Measurements from ENCODE around the gene AMBRA1. TPM values are rescaled to one million over a fixed set of nuclear protein-coding genes. Genes with fewer than 3 reads are reported as not detected.

AMBRA1 gene
- polyA plus RNA-seq, 10 donors, result 10.4 to 14.6 (median 11.8) TPM

DNA sequence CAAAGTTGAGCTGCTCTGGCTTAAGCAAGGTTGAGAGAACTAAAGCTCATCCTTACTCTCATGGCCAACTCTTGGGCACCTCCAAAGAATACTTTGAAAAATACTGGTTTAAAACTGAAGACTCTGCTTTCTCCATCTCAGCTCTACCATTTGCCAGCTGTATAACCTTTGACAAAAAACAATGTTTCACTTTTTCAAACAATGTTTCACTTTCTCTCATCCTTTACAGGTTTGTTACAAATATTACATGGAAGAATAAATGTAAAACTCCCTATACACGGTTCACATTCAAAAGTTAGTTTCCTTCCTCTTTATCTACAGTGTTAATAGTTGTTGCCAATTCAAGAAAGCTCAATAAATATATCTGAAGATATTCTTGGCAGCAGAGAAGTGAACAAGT is 19.2 kb downstream of the AMBRA1 start:
- no peak for DNase-seq

DNA sequence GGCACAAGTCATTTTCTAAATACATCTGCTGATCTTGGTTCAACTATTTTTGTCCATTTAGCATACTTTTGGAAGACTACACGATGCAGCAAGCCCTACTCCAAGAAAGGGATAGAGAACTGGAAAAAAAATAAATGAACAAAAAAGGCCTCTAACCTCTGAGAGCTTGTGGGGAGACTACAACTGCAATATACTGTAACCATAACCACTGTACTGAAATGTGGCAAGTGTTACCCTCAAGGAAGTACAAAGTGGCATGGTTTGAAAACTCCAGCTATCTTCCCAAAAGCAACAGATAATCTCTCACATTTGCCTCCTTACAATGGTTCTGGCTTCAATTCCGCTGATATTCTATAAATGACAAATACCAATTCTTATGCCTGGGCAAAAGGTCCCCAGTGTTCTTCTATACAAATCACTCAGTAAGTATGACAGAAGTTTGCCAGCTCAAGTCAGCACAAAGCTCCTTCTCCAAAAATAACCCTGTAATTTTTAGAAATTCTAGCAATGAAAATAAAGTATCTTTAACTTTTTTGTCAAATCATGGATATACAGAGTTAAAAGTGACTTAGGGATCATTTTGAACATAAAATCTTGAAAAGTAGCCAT is 22.9 kb downstream of the AMBRA1 start:
- no peak for DNase-seq

DNA sequence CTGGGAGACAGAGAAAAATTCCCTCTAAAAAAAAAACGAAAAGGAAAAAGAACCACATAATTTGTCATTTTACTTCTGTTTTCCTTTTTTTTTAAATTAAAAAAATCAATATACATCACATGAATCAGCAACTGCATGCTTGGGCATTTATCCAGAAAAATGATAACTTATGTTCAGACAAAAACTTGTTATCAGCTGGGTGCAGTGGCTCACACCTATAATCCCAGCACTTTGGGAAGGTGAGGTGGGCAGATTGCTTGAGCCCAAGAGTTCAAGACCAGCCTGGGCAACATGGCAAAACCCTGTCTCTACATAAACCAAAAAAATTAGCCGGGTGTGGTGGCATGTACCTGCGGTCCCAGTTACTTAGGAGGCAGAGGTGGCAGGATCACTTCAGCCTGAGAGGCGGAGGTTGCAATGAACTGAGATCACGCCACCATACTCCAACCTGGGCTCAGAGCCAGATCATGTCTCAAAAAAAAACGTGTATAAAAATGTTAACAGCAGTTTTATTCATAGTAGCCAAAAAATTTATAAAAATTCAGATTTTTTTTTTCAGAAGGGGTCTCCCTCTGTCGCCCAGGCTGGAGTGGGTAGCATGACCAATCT is 28.5 kb downstream of the AMBRA1 start:
- DNase-seq, result no peak

DNA sequence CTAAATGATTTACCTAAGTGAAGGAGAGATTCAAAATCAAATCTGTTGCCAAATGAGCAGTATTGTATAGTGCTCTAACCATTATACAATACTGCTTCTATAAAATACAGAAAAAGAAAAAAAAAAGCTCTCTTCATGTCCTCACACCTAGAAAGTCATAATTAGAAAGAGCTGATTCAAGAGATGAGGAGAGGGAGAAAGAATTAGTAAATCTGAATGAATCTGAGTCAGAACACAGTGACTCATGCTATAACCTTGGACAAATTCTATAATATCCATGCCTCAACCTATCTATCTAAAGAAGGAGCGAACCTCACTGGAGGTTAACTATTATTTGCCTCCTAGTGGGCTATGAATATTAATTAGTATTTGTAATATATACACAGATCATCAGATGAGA is 29.4 kb downstream of the AMBRA1 start:
- no peak for DNase-seq

DNA sequence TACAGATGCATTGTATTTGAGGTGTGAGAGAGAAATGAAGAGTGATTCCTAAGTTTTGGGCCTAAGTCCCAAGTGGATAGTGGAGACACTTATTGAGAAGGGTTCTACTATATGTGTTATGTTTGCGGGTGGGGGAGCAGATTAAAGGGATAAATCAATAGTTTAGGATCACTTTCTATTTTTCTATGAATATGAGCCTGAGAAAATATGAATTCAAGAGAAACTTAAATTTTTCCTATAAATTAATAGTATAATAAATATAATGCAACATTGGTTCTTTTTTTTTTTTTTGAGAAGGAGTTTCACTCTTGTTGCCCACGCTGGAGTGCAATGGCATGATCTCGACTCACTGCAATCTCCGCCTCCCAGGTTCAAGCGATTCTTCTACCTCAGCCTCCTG is 31.3 kb downstream of the AMBRA1 start:
- DNase-seq, result no peak

DNA sequence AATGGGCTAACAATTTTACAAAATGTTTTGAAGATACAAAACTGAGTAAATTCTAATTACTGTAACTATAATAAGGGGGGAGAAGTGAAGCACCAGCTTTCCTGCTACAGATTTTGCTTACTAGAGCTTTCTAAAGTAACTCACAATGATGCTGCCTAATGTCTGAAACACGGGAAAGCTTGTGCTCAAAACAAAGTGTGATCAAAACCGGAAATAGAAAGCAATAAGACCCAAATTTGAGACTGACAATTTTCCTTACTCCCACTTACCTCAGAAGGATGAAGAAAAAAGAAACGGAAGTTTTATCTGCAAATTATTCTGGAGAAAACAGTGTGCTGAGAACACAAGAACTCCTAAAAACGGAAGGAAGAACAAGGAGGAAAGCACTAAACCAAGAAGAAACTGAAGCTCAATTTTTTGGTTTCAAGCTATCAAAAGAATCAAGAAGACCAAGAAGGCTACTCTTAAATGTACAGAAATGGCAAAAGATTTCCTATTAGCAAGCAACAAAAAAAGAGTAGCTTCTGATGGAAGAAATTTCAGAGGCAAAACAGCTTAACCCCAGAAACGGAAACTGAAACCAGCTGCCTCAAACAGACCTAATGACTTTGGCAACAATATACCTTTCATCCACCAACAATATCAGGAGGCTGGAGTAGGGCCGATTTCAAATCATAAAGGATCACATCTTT is 33.4 kb downstream of the AMBRA1 start:
- DNase-seq, result peak in 2 of 3 donors; percentile 27 to 45

DNA sequence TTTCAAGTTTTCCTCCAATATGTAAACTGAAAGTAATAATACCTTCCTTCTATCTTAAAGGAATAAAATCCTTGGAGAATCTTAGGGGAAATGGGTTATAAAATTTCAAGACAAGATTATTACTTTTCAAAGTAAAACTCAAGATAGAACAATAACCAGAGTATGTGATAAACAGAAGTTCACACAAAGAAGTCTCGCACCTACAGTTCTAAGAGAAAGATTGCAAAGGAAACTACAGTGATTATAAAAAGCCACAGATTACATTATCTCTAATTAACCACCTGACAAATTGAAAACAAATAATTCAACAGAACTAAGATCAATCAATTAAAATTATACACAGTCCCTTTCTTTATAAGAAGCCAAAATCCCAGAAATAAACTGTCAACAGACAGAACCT is 34.0 kb downstream of the AMBRA1 start:
- no peak for DNase-seq

DNA sequence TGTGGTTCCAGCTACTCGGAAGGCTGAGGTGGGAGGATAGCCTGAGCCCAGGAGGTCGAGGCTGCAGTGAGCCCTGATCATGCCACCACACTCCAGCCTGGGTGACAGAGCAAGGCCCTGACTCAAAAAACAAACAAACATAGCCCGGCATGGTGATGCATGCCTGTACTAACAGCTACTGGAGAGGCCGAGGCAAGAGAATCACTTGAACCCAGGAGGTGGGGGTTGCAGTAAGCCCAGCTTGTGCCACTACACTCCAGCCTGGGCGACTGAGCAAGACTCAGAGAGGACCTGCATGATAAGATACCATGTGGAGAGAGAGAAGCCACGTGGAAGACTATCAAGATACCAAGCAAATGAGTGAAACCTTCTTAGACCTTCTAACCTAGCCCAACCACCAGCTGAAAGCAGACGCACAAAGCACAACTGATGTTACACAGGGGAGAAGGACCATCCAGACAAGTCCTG is 36.1 kb downstream of the AMBRA1 start:
- no peak for DNase-seq

DNA sequence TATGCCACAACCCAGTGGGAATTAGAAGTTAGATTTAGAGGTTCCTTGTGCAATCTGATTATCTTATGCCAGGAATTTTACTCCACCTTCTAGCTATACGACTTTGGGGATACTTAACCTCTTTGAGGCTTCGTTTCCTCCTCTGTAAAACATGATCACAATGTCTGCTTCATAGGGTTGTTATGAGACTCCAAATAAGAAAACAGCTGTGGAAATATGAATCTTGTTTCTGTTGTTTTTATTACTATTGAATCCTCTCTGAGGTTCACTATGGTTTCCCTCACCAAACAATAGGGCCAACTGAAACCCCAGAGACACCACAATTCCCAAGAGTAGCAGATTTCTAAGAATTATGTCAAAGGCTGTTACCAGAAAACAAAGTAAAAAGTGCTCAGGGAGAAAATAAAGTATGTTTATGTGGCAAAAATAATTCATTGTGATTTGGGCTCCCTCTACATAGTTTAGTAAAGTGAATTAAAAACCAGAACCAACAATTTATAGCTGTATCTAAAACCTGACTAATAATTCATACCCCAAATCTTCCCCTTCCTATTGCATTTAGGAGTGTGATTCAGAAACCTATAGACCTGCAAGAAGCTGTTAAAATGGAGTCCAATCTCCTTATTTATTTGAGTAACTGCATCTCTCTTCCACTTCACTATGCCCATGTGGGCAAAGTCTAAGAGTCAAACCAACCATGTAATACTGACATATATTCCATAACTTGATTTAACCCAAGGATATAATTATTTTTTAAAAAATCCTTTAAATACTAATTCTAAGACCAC is 38.4 kb downstream of the AMBRA1 start:
- DNase-seq, result peak in 1 of 3 donors; percentile 42

DNA sequence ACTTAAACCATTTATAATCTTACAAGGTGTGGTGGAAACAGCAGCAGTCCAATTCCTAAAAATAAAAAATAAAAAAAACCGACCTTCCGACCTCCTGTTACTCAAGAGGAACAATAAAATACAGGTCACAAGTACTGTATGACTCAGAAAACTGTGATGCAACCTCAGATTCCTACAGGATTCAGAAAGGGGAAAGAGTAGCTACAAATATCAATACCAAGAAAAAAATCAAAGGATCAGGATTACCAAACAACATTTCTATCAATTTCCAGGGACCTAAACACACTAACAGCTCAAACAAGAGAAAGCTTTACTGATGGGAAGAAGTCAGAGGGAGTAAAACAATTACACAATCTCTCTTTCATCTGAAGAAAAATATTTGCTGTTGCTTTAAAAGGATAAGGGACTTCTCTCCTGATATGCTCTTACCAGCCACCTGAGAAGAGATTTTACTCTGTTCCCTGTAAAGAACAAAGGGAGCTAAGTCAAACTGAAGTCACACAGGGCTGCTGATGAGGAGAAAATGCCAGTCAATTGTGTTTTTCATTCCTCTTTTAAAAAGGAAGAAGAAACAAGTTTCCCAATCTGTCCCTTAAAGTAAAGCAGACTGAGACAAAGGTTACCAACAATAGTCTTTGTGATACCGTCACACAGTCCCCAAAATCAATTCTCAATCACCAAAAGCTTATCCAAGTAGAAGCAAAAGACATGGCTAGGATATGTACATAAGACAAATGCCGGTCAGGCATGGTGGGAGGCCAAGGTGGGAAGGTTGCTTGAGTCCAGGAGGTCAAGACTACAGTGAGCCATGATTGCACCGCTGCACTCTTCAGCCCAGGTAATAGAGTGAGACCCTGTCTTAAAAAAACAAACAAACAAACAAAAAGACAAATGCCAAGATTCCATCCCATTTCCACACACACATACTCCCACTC is 39.3 kb downstream of the AMBRA1 start:
- peak in 1 of 3 donors; percentile 29 for DNase-seq

DNA sequence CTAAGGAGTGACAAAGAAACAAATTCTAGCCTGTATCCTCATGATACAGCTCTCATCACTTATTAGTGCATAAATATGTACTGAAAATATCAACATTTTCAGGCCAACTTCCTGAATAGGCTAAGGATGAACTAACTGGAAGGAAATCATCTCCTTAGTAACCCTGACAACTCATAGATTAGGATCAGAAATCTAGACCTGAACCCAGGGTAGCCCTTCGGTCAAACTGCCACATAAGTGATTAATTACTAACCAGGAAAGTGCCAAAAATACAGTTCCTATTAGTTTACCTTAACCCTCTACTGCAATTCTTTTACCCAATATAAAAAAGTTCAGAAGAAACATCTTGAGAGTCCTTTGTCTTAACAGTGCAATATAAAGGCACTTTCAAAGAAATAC is 40.0 kb downstream of the AMBRA1 start:
- DNase-seq, result no peak

DNA sequence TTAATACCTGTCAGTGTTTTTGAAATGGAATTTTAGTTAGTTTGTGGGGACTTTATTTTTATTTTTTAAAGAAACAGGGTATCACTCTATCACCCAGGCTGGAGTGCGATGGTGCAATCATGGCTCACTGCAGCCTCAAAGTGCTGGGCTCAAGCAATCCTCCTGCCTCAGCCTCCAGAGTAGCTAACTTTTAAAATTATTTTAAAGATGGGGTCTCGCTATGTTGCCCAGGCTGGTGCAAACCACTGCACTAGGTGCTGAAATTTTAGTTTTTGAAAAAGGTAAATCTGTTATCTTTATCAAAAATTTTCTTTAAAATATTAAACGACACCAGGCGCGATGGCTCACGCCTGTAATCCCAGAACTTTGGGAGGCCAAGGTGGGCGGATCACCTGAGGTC is 42.6 kb downstream of the AMBRA1 start:
- no peak for DNase-seq

DNA sequence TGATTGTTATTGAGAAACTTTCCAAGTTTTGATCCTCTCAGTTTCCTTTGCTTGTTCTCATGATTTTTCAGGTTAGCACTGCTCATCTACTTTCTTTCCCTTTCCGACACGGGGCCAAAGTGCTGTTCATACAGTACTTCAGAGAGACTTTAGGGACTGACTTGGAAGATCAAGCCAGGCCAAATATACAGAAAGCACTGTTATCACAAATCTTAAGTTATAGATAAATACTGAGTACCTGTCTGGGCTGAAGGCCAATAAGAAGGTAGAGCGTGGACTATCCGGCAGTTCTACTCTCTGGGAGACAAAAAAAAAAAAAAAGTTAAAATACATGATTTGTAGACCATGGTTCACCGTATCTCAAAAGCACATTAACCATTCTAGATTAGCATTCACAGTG is 46.2 kb downstream of the AMBRA1 start:
- DNase-seq, result no peak

DNA sequence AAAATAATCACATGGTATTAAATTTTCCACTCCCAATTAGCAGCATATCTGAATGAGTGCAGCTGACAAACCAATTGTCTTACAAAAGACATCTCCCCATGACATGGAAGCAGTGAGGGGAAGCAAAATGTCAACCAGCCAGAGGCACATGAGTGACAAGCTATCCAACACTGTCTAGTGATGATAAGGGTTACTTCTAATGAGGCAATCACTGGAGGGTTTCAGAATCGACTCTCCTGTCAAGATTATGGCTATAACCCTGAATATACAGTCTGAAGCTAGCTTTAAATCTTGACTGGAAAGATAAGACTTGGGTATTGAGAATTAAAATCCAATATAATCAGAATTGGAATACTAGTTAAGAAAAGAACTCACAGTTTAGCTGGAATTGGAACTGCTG is 50.3 kb downstream of the AMBRA1 start:
- no peak for DNase-seq

DNA sequence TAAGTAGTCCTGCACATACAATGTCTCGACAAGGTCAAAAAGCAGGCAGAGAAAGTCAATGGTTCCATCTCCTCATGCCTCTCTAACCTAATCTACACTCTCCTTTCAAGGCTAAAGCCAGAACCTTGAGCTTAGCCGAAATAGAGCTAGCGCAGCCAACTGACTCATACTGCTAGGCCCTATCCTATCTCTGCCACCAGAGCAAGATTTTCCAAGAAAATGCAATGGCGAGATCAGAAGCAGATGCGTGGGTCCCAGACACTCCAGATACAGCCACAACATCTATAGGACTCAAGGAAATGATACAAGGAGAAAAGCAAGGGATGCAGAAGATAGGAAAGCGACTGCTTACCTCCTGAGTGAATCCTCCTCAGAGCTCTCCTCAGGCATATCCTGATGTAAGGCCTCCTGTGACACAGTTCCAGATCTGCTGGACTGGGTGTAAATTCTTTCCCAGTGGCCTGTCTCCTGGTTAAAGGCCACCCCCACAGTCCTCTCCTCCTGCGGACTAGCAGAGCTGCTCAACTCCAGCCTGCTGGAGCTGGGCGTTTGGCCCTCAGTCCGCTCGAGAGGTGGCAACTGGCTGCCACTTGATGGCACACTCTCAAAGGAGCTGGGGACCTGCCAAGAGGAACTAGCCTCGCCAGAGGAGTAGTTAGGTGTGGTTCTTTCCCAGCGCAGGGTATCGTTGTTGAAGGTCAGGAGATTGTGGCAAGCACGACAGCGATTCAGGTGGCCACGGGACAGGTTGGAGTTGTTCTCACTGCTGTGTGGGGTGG is 52.0 kb downstream of the AMBRA1 start:
- DNase-seq, result no peak

DNA sequence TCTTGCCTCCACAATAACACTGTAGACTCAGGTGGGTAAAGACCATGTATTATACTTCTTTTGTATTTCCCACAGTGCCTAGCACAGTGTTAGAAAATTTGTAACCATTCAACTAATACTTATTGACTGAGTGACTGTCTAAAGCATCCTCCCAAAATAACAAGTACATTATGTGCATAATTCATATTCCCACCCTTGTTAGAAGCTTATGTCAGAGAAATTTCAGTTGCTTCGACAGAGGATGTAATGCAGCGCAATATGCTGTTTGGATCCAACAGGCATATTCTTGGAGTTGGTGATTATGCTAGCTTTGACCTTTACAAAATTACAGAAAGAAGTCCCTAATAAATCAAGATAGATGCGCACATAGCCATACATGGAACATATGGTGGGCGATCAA is 53.0 kb downstream of the AMBRA1 start:
- DNase-seq, result no peak

DNA sequence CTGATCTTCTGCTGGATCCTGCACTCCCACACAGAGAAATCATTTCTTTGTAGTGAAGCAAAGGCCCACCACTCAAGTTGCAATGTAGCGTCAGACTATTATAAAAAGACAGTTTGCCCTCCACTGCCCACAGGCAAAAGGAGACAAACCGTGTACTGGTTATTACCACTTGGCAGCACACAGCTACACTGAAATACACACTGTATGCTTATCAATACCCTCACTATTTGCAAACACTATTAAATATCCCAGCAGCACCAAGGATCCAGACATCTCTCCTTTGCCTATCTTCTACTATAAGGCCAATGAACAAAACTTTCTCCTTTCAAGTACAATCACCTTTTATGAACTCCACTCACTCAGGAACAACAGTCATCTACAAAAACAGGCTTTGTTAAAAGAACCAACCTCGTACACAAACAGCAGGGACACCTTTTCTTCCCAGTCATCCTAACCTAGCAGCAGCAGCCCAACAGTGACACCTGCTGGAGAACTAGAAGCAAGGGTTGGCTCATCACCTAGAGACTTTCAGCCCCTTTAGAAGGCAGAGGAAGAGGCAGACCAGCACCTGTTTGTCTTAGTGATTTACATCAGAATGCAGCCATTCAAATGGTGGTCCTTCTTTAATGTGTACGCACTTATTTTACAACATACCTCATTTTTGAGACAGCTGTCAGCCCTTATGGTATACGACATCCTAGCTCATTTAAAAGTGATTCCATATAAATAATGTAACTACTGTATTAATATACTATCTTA is 56.1 kb downstream of the AMBRA1 start:
- peak; percentile 69 to 76 (median 70) for DNase-seq

DNA sequence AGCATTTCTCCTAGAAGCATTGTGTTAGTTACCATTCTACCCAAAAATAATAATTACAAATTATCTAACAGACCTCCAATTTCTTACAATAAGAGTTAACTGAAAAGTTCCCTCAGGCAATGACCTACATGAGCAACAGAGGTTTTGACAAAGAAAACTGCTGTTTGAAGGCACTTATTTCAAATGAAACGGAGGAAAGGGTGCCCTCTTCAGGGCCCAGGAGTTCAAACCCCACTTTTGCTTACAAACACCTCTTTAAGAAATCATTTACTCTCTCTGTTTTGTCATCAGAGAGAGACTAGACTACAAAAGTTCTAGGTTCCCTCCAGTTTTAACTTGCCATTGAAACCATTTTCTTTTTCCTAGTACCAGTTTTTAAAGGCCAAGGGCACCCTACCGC is 56.7 kb downstream of the AMBRA1 start:
- DNase-seq, result no peak

DNA sequence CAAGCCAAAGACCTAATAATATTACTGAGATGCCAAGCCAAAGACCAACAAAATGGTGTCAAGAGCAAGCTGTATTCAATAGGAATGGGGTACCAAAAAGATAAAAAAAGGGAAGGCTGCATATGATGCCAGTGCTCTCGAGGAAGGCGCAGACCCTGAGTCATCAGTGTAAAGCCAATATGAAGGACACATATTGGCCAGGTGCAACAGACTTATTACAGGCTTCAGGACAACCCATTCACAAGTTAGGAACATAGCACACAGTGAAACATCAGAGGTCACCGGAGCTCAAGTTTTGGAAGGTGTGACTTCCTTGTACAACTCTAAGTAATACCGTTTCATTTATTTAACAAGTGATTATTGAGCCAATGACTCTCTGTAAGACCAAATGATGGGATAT is 58.1 kb downstream of the AMBRA1 start:
- DNase-seq, result no peak

DNA sequence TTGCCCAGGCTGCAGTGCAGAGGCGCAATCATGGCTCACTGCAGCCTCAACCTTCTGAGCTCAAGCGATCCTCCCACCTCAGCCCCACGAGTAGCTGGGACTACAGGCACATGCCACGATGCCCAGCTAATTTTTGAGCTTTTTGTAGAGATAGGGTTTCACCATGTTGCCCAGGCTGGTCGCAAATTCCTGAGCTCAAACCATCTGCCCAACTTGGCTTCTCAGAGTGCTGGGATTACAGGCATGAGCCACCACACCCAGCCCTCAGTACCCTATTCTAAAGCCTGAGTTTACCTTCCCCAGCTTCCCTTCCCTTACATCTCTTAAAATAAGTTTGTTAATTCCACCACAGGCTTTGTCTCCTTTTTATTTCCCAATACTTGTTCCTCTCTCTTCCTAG is 59.1 kb downstream of the AMBRA1 start:
- no peak for DNase-seq
